RKO (cell line): ENCODE data around the gene ACKR3.

Experiments used
- DNase-seq: peaks from one replicate; pipeline ENCODE4 v3.0.0-alpha.2; 2016; ENCODE audit warnings: low spot score

ACKR3 gene

DNA sequence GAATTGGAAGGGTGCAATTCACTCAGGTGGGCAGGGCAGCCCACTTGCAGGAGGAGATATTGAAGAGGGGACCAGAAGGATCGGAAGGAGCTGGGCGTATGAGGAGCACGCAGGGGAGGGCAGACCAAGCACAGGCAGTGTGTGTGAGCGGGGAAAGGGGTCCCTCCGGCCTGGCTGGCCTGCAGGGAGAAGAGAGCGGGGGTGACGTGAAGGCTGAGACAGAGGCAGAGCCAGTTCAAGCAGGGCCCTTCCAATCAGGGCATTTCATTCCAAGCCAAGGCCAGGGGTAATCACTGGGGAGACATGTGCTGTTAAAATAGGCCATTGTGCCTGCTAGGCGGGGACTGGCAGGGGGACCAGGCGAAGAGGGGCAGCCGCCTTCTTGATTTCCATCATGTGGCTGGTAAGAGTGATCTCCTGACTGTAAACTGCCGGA lies 62.2 kb downstream of the ACKR3 start:
- no peak for DNase-seq
